Endodermal cell (in vitro differentiated cells): ENCODE data around the gene ADARB1. TPM values are rescaled to one million over a fixed set of nuclear protein-coding genes. Genes with fewer than 3 reads are reported as not detected.
A peak's percentile ranks its signal among the peaks of the same experiment; 100 is the strongest.

ENCODE experiments used
- DNase-seq: peaks from one replicate; pipeline ENCODE4 v3.0.0-alpha.2; 2017
- H3K27ac ChIP-seq: 2 replicates; pipeline ENCODE4 v1.5.1; 2013; ENCODE audit warnings: mild to moderate bottlenecking, low read depth, low read length, moderate library complexity
- H3K27me3 ChIP-seq: 2 replicates; pipeline ENCODE4 v1.6.1; 2013; ENCODE audit warnings: mild to moderate bottlenecking, low read length, moderate library complexity; ENCODE audit not compliant: insufficient read depth, control insufficient read depth, poor library complexity, severe bottlenecking
- H3K36me3 ChIP-seq: 2 replicates; pipeline ENCODE4 v1.7.0; 2013; ENCODE audit warnings: mild to moderate bottlenecking, low read length, moderate library complexity; ENCODE audit not compliant: control insufficient read depth, insufficient read depth
- H3K4me1 ChIP-seq: one replicate; pipeline ENCODE4 v1.7.0; 2013; ENCODE audit warnings: low read length; ENCODE audit not compliant: control insufficient read depth, insufficient read depth
- H3K4me3 ChIP-seq: 2 replicates; pipeline ENCODE4 v1.5.1; 2013; ENCODE audit warnings: mild to moderate bottlenecking, low read length, moderate library complexity
- H3K9ac ChIP-seq: 2 replicates; pipeline ENCODE4 v1.6.1; 2013; ENCODE audit warnings: mild to moderate bottlenecking, low read length, moderate library complexity; ENCODE audit not compliant: poor library complexity, severe bottlenecking; ENCODE audit errors: extremely low read depth
- H3K9me3 ChIP-seq: 2 replicates; pipeline ENCODE4 v1.6.1; 2013; ENCODE audit warnings: mild to moderate bottlenecking, low read length, moderate library complexity; ENCODE audit not compliant: control insufficient read depth
- H3K27ac Mint-ChIP-seq: 2 replicates; pipeline ENCODE4 v1.8.0; 2020; ENCODE audit warnings: mixed read lengths
- H3K27me3 Mint-ChIP-seq: 2 replicates; pipeline ENCODE4 v1.8.0; 2021; ENCODE audit warnings: mild to moderate bottlenecking, mixed read lengths; ENCODE audit not compliant: insufficient read depth
- H3K36me3 Mint-ChIP-seq: 2 replicates; pipeline ENCODE4 v1.8.0; 2020; ENCODE audit warnings: low read depth, mixed read lengths
- H3K4me1 Mint-ChIP-seq: 2 replicates; pipeline ENCODE4 v1.8.0; 2020; ENCODE audit warnings: mixed read lengths
- H3K4me3 Mint-ChIP-seq: 2 replicates; pipeline ENCODE4 v1.8.0; 2020; ENCODE audit warnings: mild to moderate bottlenecking, moderate library complexity, mixed read lengths
- H3K9me3 Mint-ChIP-seq: 2 replicates; pipeline ENCODE4 v1.8.0; 2020; ENCODE audit warnings: mild to moderate bottlenecking, mixed read lengths
- WGBS, 2 experiments: methylation state at CpG; one replicate each; pipeline versions ENCODE4 v1.1.5 to v1.1.7; 2013; ENCODE audit warnings: missing lambda C conversion rate in 2 of 2, mixed read lengths in 1 of 2; ENCODE audit not compliant: insufficient coverage in 1 of 2, insufficient read length in 1 of 2; 5-methylcytosine and 5-hydroxymethylcytosine counted together
- total RNA-seq, 2 donors: library from RNA; stranded (reverse); fragmentation: NEBNext Ultra II Directional in 1 of 2; extraction: Animal tissue kit (Norgen Biotek cat#: 25700) in 1 of 2; gene quantifications; 2 replicates in 1 of 2; 3 replicates in 1 of 2; pipeline ENCODE4 v1.2.1, GENCODE V29; 2021
- TF ChIP-seq, protein P1 (sequence below): fragments of 200-600 bp; sonication (generic); conservative IDR thresholded peaks from 2 replicates; pipeline ENCODE4 v1.5.0; 2021; ENCODE audit warnings: antibody characterized with exemption, mild to moderate bottlenecking

The ADARB1 gene
- total RNA-seq, 2 donors from 2014 or later: 11.5 to 20.1 TPM

- peak; percentile 10 for DNase-seq
- H3K4me1 Mint-ChIP-seq: no peaks in the 10 kb centered on the region
Measured at GRCh38 chr21:45166931-45167330, 92.6 kb downstream of the ADARB1 start.

GRCh38 chr21:45167796-45168222, 93.4 kb downstream of the ADARB1 start:
- Histone ChIP-seq H3K4me1 (no peaks in the 10 kb centered on the region), H3K36me3 (no peaks in the 10 kb centered on the region), H3K27ac (no peak overlapping the region), H3K4me3 (no peak overlapping the region), H3K9me3 (no peaks in the 10 kb centered on the region), H3K9ac (no peak overlapping the region), H3K27me3 (no peaks in the 10 kb centered on the region)
- DNase-seq: no peak
- Mint-ChIP-seq H3K4me1 (no peaks in the 10 kb centered on the region), H3K36me3 (no peaks in the 10 kb centered on the region), H3K4me3 (no peak overlapping the region), H3K27ac (no peak overlapping the region), H3K27me3 (no peaks in the 10 kb centered on the region), H3K9me3 (no peaks in the 10 kb centered on the region)
- WGBS, 2 experiments: 92 to 93% methylated on average over 5 of the region's 6 CpGs
- TF ChIP-seq, protein P1, sequence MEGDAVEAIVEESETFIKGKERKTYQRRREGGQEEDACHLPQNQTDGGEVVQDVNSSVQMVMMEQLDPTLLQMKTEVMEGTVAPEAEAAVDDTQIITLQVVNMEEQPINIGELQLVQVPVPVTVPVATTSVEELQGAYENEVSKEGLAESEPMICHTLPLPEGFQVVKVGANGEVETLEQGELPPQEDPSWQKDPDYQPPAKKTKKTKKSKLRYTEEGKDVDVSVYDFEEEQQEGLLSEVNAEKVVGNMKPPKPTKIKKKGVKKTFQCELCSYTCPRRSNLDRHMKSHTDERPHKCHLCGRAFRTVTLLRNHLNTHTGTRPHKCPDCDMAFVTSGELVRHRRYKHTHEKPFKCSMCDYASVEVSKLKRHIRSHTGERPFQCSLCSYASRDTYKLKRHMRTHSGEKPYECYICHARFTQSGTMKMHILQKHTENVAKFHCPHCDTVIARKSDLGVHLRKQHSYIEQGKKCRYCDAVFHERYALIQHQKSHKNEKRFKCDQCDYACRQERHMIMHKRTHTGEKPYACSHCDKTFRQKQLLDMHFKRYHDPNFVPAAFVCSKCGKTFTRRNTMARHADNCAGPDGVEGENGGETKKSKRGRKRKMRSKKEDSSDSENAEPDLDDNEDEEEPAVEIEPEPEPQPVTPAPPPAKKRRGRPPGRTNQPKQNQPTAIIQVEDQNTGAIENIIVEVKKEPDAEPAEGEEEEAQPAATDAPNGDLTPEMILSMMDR: no peak

More at GRCh38 chr21:45166931-45167330, 92.6 kb downstream of the ADARB1 start:
- WGBS, 2 experiments: 89 to 90% methylated on average over 3 to 5 of the region's 5 CpGs
- Histone ChIP-seq H3K4me1 (no peaks in the 10 kb centered on the region), H3K9me3 (no peaks in the 10 kb centered on the region), H3K27me3 (no peaks in the 10 kb centered on the region), H3K27ac (no peak overlapping the region), H3K36me3 (no peaks in the 10 kb centered on the region), H3K9ac (no peak overlapping the region), H3K4me3 (no peak overlapping the region)
- no peaks in the 10 kb centered on the region for H3K36me3 Mint-ChIP-seq
- H3K27me3 Mint-ChIP-seq: no peaks in the 10 kb centered on the region
- TF ChIP-seq, protein P1: no peak
- H3K9me3 Mint-ChIP-seq: no peaks in the 10 kb centered on the region
- H3K4me3 Mint-ChIP-seq: no peak overlapping the region
- peak overlapping the region; percentile 40 for H3K27ac Mint-ChIP-seq

- H3K9me3 ChIP-seq: no peaks in the 10 kb centered on the region
- H3K4me1 ChIP-seq: no peaks in the 10 kb centered on the region
- Mint-ChIP-seq H3K9me3 (no peaks in the 10 kb centered on the region), H3K36me3 (no peaks in the 10 kb centered on the region), H3K27me3 (no peaks in the 10 kb centered on the region), H3K27ac (no peak overlapping the region), H3K4me3 (no peak overlapping the region), H3K4me1 (no peaks in the 10 kb centered on the region)
- no peak for DNase-seq
- H3K4me3 ChIP-seq: no peak overlapping the region
- 95 to 96% methylated on average over 3 to 7 of the region's 7 CpGs for WGBS, 2 experiments
- H3K27me3 ChIP-seq: no peaks in the 10 kb centered on the region
- no peaks in the 10 kb centered on the region for H3K36me3 ChIP-seq
- TF ChIP-seq, protein P1: no peak
- no peak overlapping the region for H3K27ac ChIP-seq
- H3K9ac ChIP-seq: no peak overlapping the region
Measured at GRCh38 chr21:45168522-45168921, 94.1 kb downstream of the ADARB1 start.
